AG04449 (cell line): Measurements from ENCODE around the gene SDK2.

ENCODE experiments used
- CTCF ChIA-PET: fragments of 350-600 bp; formaldehyde crosslinking; extraction: SDS; loops from one replicate; lab custom pipeline; 2021; ENCODE audit warnings: antibody characterized with exemption; lab: Yijun Ruan, JAX
- POLR2A ChIA-PET: fragments of 400-600, 350-600 bp; formaldehyde crosslinking; extraction: SDS; loops from one replicate; lab custom pipeline; 2020; ENCODE audit warnings: antibody characterized with exemption, inconsistent platforms; lab: Yijun Ruan, JAX
- DNase-seq: peaks from one replicate; pipeline ENCODE4 v3.0.0-alpha.2; 2010; ENCODE audit warnings: low read depth, low spot score
- H3K4me3 ChIP-seq: 2 replicates; pipeline ENCODE4 v1.5.1; 2011; ENCODE audit warnings: low read depth, mild to moderate bottlenecking, control low read depth, low read length
- CTCF ChIP-seq: IDR thresholded peaks from one replicate; pipeline ENCODE4 v1.5.1; 2011; ENCODE audit warnings: mild to moderate bottlenecking, moderate library complexity, low read length, control low read depth, inconsistent platforms; ENCODE audit not compliant: insufficient read depth; ENCODE audit errors: missing control alignments

Gene SDK2

GRCh38 chr17:73516431-73516830, 127.8 kb downstream of the SDK2 start:
- POLR2A ChIA-PET = no interaction called here

GRCh38 chr17:73514146-73514863, 129.9 kb downstream of the SDK2 start:
- CTCF ChIA-PET = no interaction called here
- no peak overlapping the region for H3K4me3 ChIP-seq
- no peak for DNase-seq
- POLR2A ChIA-PET = no interaction called here
- TF ChIP-seq CTCF = no peak

More at GRCh38 chr17:73516431-73516830, 127.8 kb downstream of the SDK2 start:
- CTCF ChIA-PET = no interaction called here
- DNase-seq = no peak
- TF ChIP-seq CTCF = no peak
- H3K4me3 ChIP-seq = no peak overlapping the region

GRCh38 chr17:73513426-73513825, 130.8 kb downstream of the SDK2 start:
- no peak overlapping the region for H3K4me3 ChIP-seq
- DNase-seq = no peak
- TF ChIP-seq CTCF = no peak
- POLR2A ChIA-PET = no interaction called here
- CTCF ChIA-PET = no interaction called here

- no peak overlapping the region for H3K4me3 ChIP-seq
- ChIA-PET POLR2A (no interaction called here), CTCF (no interaction called here)
- no peak for DNase-seq
- no peak for TF ChIP-seq CTCF
These were observed 132.5 kb downstream of the SDK2 start for GRCh38 chr17:73511719-73512115.

- no peak for TF ChIP-seq CTCF
- no peak for DNase-seq
- H3K4me3 ChIP-seq = no peak overlapping the region
- CTCF ChIA-PET = no interaction called here
- POLR2A ChIA-PET = no interaction called here
These were observed 133.1 kb downstream of the SDK2 start for GRCh38 chr17:73510981-73511718.

- no peak for TF ChIP-seq CTCF
- no peak for DNase-seq
- ChIA-PET CTCF (no interaction called here), POLR2A (no interaction called here)
- no peak overlapping the region for H3K4me3 ChIP-seq
These were observed 135.2 kb downstream of the SDK2 start for GRCh38 chr17:73508931-73509605.
